C1 segment of cervical spinal cord (tissue), 14 donors: ENCODE results near the gene BAHCC1.
A peak's percentile ranks its signal among the peaks of the same experiment; 100 is the strongest.

Experiments
- DNase-seq, 14 donors: peaks; one replicate each; lab custom pipeline; 2025; lab: John Stamatoyannopoulos, UW

Gene BAHCC1

DNA sequence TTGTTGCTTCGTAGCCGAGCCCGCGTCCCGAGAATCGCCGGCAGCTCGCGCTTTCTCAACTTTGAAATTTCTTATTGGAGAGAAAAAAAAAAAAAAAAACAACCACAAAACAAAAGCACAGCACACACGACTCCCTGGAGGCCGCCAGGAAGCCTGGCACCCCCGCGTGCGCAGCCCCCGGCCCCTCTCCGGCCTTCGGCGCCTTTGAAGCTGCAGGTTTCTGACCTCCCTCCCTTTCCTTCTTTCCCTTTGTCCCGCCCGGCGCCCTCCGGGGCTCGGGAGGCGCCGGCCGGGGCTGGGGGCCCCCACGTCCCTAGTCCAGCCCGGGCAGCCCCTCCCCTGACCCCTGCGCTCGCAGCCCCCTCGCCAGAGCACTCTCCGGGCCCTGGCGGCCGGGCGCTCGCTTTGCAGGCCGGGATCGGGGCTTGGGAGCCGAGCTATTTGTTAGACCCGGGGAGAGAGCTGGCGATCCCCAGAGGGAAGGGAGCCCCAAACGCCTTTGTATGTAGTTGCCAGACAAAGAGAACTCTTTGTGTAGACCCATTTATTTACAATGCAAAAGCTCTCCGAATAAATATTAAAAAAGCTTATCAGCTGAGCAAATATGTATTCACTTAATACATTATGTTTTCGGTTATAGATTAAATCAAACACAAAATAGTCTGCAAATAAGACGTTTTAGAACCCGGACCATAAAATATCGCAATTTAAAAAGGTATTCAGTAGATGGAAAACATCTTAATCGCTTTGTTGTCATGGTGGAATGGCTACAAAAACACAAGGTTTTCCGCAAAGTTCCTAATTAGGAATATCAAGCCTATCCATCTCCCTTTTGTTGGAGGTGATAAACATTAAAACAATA, 2.3 kb downstream of the BAHCC1 start:
- DNase-seq: peak in 6 of 14 donors; percentile 25 to 75 (median 55)

DNA sequence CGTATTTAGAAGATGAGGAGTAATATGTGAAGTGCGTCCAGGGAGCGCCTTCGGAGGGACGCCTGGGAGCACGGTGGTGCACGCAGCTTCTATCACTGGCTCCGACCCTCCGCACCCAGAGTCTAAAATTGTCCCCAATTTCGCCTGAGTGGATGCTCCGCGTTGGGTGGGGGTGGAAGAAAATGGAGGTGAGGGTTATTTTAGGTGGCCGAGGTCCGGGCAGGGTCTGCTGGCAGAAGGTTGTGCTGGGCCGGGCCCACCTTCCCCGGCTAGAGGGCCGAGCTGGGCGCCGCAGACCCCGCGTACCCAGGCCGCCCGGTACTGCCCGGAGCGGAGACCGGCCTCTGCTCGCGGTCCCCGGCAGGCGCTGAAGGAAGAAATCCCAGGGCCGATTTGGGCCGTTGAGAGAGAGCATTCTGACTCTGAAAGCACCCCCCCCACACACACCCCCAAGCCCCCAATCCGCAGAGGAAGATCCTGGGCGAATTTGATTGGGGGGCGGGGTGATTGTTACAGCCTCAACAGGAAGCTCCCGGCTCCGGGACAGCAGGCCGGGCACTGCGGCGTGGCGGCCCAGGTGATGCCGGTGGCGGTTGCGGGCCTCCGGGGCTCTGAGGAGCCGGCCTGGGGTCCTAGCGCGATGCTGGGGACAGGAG, 3.0 kb downstream of the BAHCC1 start:
- peak in 5 of 14 donors; percentile 22 to 73 (median 41) for DNase-seq

DNA sequence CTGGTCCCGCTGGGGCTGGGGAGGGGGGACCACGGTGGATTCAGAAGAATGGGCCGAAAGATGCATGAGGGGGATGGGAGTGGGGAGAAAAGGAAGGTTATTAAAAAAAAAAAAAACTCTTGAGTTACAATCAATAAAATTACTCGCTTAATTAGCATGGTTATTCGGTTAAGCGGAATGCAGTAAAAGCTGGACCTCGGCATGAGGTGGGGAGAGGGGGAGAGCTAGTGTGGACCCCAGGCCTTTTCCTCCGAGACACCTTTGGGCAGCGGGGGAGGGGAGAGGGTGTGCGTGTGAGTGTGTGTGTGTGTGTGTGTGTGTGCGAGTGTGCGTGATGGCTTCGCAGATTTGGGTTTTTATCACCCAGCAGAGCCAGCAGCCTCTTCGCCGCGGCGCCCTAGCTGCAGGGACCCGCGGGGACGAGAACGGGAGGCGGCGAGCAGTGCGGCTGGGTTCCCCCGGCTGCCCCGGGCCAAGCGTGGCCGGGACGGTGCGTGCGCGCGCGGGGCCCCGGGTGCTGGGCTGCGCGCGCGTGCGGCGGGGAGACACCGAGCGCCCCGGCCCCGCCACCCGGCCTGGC, 3.7 kb downstream of the BAHCC1 start:
- DNase-seq: peak in 3 of 14 donors; percentile 22 to 48 (median 37)

DNA sequence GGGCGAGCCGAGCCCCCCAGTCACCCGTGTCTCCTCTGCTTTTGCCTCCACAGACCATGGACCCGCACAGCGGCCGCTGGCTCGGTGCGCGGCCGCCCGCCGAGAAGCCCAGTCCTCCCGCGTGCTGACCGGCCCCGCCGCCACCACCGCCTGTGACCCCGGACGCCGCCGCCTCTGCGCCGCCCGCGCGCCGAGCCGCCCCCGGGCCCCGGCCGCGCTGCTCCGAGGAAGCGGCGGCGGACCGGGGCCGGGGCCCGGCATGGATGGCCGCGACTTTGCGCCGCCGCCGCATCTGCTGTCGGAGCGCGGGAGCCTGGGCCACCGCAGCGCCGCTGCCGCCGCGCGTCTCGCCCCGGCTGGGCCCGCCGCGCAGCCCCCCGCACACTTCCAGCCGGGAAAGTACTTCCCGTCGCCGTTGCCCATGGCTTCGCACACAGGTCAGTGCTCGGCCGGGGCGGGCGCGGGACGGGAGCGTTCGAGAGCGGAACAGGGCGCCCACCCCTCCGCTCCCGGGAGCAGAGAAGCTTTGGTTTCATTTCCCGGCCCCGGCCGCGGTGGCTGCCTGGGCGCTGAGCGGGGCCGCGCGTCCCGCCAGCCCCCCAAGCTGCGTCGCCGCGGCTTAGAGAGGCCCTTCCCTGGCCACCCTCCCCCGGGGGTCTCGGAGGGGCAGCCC, 4.4 kb downstream of the BAHCC1 start:
- DNase-seq: peak in 1 of 14 donors; percentile 66

- DNase-seq: peak in 11 of 14 donors; percentile 28 to 75 (median 49)
Measured at GRCh38 chr17:81400154-81400977, 5.1 kb downstream of the BAHCC1 start.

GRCh38 chr17:81400996-81401722, 5.9 kb downstream of the BAHCC1 start:
- no peak for DNase-seq

DNA sequence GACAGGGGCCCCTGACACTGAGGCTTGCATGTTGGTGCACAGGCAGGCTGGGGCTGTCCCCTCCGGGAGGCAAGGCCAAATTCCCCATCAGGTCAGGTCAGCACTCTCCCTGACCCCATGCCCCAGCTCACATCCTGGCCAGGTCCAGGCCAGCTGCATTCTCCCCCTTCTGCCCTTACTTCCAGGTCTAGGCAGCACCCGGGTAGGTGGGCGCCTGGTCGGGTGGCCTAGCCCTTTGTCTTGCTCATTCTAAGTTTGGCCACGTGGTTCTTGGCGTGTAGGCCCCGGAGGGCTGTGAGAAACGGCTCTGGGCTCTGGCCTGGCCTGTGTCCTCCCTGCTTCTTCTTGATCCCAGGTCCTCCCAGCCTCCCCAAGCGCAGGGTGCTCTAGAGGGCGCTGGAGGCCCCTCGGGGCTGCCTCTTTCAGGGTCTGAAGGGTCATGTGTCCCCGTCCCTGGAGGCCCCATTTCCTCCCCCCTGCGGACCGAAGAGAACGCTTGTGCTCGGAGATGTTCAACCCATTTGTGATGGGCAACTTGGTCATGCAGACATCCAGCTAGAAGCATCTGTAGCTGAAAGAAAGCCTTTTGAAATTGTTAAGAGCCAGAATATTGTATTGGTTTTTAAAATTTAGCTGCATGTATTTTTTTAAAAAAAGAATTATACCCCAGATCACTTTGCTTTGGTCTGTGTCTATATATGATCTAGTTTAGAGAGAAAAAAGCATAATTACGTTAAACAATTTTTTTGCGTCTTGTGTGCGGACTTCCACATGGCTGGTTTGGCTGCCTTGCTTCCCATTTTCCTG, 6.7 kb downstream of the BAHCC1 start:
- peak in 7 of 14 donors; percentile 21 to 49 (median 33) for DNase-seq

- DNase-seq: no peak
Measured at GRCh38 chr17:81402530-81402941, 7.3 kb downstream of the BAHCC1 start.

GRCh38 chr17:81402981-81403467, 7.8 kb downstream of the BAHCC1 start:
- no peak for DNase-seq

DNA sequence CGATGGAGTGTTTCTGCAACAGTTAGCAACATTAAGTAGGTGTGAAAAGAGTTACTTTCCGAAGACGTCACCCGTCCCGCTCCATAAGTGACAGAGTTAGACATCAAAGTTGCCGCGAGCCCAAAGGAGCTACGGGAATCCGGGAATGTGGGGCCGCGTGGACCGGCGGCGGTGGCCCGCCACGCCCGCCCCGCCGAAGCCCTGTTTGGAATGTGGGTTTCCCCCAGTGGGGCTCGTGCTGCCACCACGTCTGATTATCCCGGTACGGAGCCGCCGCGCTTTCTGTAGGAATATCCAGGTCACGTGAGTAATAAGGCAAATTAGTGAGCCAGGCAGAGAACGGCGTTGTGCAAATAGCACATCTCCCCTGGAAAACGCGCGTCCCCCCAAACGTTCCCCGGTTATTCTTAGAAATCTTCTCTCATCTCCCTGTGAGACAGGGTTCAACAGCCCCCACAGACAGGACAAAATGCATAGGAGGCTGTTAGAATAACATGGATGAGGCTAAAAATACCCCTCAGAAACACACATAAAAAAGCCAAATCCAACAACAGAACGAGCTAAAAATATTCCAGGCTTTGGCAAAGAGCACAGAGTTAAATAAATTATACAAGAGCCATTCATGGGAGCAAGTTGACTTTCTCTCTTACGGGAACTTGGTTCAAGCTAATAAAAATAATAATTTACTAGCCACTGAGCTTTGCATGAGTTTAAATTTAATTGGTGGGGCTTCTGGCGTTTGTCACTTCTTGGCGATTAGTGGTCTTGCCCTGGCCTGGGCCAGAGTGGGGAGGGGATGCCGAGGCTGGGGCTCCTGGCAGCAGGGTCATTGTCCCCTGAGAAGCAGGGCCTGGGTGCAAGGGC, 8.6 kb downstream of the BAHCC1 start:
- DNase-seq: peak in 1 of 14 donors; percentile 48

- peak in 1 of 14 donors; percentile 21 for DNase-seq
Measured at GRCh38 chr17:81404558-81405165, 9.4 kb downstream of the BAHCC1 start.

- peak in 2 of 14 donors; percentile 19 to 49 for DNase-seq
Measured at GRCh38 chr17:81405411-81405872, 10.2 kb downstream of the BAHCC1 start.

DNA sequence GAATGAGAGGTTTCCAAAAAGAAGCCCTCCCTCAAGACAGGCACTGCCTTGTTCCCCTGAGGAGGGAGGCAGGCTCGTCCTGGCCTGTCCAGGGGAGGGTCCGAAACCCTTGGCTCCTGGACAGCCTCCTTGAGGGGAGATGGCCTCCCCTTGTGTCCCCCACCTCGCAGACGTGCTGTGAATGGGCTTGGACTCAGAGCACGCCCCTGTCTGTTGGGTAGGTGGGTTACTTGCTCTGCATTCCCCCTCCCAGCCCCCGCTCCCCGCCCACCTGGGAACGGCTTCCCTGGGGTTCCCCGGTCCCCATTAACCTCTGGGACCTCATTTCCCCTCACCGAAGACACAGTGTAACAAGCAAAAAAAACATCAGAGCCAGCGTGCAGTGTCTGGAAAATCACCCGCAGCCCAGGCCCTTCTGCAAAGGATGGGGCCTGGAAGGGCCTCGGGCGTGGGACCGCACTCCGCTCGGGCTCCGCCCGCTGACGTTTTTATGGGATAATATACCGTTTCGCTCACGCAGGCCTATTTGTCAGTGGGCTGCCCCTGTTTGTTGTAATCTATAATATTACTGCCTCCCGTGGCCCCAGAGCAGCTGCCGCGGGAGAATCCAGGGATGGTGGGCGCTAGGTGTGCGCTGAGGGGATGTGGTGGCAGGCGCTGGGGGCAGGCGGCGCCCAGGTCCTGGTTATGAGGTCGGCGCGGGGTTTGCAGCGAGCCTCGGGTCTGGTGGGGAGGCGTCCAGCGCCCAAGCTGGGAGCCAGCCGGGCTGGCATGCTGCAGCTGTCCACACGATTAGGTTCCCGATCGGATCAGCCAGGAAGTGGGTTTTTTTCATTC, 11.1 kb downstream of the BAHCC1 start:
- DNase-seq: peak in 1 of 14 donors; percentile 48

DNA sequence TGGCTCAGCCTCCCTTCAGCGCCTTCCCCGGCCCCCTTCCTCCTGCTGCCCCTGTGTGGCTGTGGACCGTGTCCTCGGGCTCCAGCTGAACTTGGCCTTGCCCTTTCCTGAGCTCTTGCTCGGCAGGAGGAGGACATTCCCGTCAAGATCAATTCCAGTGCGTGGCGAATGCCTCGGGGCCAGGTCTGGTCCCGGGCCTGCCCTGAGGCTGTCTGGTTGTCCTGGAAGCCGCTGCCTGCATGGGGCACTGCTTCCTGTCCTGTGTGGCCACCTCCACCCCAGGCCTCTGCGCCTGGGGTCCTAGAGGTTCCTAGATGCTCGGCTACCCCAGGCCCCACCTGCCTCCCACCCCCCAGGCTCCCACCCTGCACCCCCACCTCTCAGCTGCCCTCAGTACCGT, 12.8 kb downstream of the BAHCC1 start:
- no peak for DNase-seq

DNA sequence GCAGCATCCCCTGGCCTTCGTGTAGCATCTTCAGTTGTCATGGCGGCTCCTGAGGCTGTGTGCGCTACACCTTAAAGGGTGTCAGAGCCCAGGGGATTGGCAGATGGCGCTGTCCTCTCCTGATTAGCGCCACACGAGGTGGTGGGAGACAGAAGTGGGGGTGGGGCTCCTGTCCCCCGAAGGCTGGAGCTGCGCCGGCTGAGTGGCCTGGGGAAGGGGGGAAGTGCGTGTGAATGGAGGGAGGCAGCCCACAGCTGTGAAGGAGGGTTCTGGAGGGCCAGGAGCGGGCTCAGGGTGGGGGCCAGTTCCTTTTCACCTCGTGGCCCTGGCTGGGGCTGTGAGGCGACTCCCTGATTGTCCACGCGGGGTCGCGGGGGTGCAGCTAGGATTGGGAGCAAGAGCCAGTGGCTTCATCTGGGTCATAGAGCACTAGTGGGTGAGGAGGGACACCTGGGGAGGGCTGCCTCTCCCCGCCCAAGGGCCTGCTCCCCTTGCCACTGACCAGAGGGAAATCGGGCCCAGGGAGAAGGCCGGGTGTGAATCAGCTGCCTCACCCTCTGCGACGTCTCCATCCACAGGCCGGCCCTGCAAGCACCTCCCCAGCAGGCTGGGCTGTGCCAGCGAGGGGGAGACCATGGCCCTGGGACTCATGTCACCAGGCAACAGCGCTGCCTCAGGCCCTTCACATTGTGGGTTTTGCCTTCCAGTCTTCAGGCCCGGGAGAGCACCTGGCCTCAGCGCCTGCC, 14.1 kb downstream of the BAHCC1 start:
- DNase-seq: peak in 1 of 14 donors; percentile 29

GRCh38 chr17:81410852-81411251, 15.6 kb downstream of the BAHCC1 start:
- DNase-seq: no peak
